Brain pericyte (primary cell): ENCODE data around the gene SDHC.
A peak's percentile ranks its signal among the peaks of the same experiment; 100 is the strongest.
"Not testable (repeated sequence)": the region's sequence is repeated elsewhere in the genome, so short reads cannot be mapped to it uniquely, and the experiment has no call there.

Source experiments
- DNase-seq: peaks from one replicate; pipeline ENCODE4 v3.0.0-alpha.2; 2012; ENCODE audit warnings: low read depth, low spot score

SDHC gene

GRCh38 chr1:161382214-161383019, 68.2 kb downstream of the SDHC start:
- no peak for DNase-seq

GRCh38 chr1:161388639-161389038, 74.5 kb downstream of the SDHC start:
- DNase-seq, result no peak

GRCh38 chr1:161389158-161389557, 75.0 kb downstream of the SDHC start:
- DNase-seq, result not testable (repeated sequence)

- peak; percentile 91 for DNase-seq
Measured at GRCh38 chr1:161389691-161390558, 75.7 kb downstream of the SDHC start.

GRCh38 chr1:161390559-161390858, 76.3 kb downstream of the SDHC start:
- no peak for DNase-seq

- not testable (repeated sequence) for DNase-seq
Measured at GRCh38 chr1:161391136-161391535, 77.0 kb downstream of the SDHC start.

GRCh38 chr1:161391611-161392010, 77.4 kb downstream of the SDHC start:
- DNase-seq, result no peak

GRCh38 chr1:161393151-161393550, 79.0 kb downstream of the SDHC start:
- DNase-seq, result no peak

- DNase-seq, result not testable (repeated sequence)
Measured at GRCh38 chr1:161397038-161397437, 82.9 kb downstream of the SDHC start.

GRCh38 chr1:161398900-161399256, 84.7 kb downstream of the SDHC start:
- DNase-seq, result no peak

GRCh38 chr1:161399257-161399998, 85.2 kb downstream of the SDHC start:
- DNase-seq, result peak; percentile 69

GRCh38 chr1:161402446-161402845, 88.3 kb downstream of the SDHC start:
- DNase-seq, result no peak

GRCh38 chr1:161404051-161404597, 89.9 kb downstream of the SDHC start:
- no peak for DNase-seq

- not testable (repeated sequence) for DNase-seq
Measured at GRCh38 chr1:161406551-161406950, 92.4 kb downstream of the SDHC start.

GRCh38 chr1:161407451-161407985, 93.3 kb downstream of the SDHC start:
- no peak for DNase-seq

- DNase-seq, result no peak
Measured at GRCh38 chr1:161408429-161409052, 94.4 kb downstream of the SDHC start.

GRCh38 chr1:161409848-161410635, 95.9 kb downstream of the SDHC start:
- DNase-seq, result not testable (repeated sequence)

GRCh38 chr1:161410636-161410970, 96.4 kb downstream of the SDHC start:
- not testable (repeated sequence) for DNase-seq
